Testis (tissue), 3 donors: ENCODE data around the gene SEC63. TPM values are rescaled to one million over a fixed set of nuclear protein-coding genes. Genes with fewer than 3 reads are reported as not detected.

Source experiments
- DNase-seq: peaks from one replicate; pipeline ENCODE4 v3.0.0-alpha.2; 2019
- H3K27ac ChIP-seq, 2 donors: fragments of 200-600 bp; sonication (generic); one replicate each; pipeline ENCODE4 v1.5.1; 2019
- H3K27me3 ChIP-seq: fragments of 200-600 bp; sonication (generic); one replicate; pipeline ENCODE4 v1.5.1; 2019
- H3K36me3 ChIP-seq: fragments of 200-600 bp; sonication (generic); one replicate; pipeline ENCODE4 v1.5.1; 2017; ENCODE audit warnings: low read depth; ENCODE audit errors: missing control alignments
- H3K4me1 ChIP-seq: fragments of 200-600 bp; sonication (generic); one replicate; pipeline ENCODE4 v1.5.1; 2019
- H3K4me3 ChIP-seq, 2 donors: fragments of 200-600 bp; sonication (generic); one replicate each; pipeline ENCODE4 v1.5.1; 2017 to 2019
- H3K9me3 ChIP-seq: fragments of 200-600 bp; sonication (generic); one replicate; pipeline ENCODE4 v1.5.1; 2017
- POLR2A ChIP-seq: fragments of 450-650 bp; IDR thresholded peaks from one replicate; pipeline ENCODE4 v1.6.1; 2017; ENCODE audit warnings: antibody characterized with exemption, mild to moderate bottlenecking, moderate library complexity
- WGBS, 2 donors: methylation state at CpG; one replicate each; pipeline ENCODE4 v1.1.5; 2018; 5-methylcytosine and 5-hydroxymethylcytosine counted together
- intact Hi-C: fragments of 100-400 bp; cut with DNase I; formaldehyde crosslinking; loops from one replicate; pipeline ENCODE4 v1.15.1; 2023; ENCODE audit warnings: low total_unique reads
- polyA plus RNA-seq: library from polyadenylated mRNA; stranded (reverse); fragments of 350-450 nt; fragmentation: Illumina TruSeq; extraction: RNeasy Lipid Tissue Mini Kit (QIAGEN cat#74804); gene quantifications from one replicate; pipeline ENCODE4 v1.2.3, GENCODE V29; 2014; ENCODE audit warnings: low read depth, low replicate concordance; ENCODE audit not compliant: insufficient read depth
- total RNA-seq, 2 donors: library from RNA; depleted of rRNA; stranded (reverse); fragments of >200 nt; gene quantifications; one replicate each; pipeline ENCODE4 v1.2.3, GENCODE V29; 2016
- TF ChIP-seq, protein P1 (sequence below), 3 experiments: fragments of 450-650 bp in 2 of 3; fragments of 200-600 bp in 1 of 3; sonication (generic) in 1 of 3; IDR thresholded peaks; one replicate each; pipeline ENCODE4 v1.5.1; 2016 to 2019; ENCODE audit warnings: antibody characterized with exemption in 3 of 3, mild to moderate bottlenecking in 2 of 3, moderate library complexity in 1 of 3

The SEC63 gene
- total and polyA plus RNA-seq, 3 donors from 2014 or later = 53.4 to 68.1 (median 64.9) TPM

DNA sequence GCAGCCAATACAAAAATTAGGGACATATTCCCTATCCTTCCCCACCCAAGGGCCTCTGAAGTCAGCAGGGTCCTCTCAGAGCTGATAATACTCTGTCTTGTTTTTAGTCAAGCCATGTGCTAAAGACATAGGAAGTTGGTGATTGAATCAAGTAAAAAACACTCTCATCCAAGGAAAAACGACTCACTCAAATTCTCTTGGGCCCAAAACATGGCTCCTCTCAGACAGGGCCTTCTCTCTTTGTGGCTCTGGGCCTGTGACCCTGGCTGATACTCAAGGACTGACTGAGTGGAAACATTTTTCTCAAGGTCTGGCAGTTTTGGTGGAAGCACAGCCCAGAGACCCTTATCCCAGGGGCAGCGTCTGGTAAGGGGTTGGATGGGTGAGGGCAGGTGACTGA, 127.9 kb downstream of the SEC63 start:
- WGBS, 2 donors = 56 to 57% methylated on average over 1 to 2 of the region's 2 CpGs
- Histone ChIP-seq H3K9me3 (no peaks in the 10 kb centered on the region), H3K4me1 (no peaks in the 10 kb centered on the region), H3K4me3 (no peak overlapping the region), H3K27me3 (no peaks in the 10 kb centered on the region), H3K27ac (no peak overlapping the region), H3K36me3 (no peaks in the 10 kb centered on the region)
- TF ChIP-seq POLR2A = no peak
- TF ChIP-seq, protein P1, sequence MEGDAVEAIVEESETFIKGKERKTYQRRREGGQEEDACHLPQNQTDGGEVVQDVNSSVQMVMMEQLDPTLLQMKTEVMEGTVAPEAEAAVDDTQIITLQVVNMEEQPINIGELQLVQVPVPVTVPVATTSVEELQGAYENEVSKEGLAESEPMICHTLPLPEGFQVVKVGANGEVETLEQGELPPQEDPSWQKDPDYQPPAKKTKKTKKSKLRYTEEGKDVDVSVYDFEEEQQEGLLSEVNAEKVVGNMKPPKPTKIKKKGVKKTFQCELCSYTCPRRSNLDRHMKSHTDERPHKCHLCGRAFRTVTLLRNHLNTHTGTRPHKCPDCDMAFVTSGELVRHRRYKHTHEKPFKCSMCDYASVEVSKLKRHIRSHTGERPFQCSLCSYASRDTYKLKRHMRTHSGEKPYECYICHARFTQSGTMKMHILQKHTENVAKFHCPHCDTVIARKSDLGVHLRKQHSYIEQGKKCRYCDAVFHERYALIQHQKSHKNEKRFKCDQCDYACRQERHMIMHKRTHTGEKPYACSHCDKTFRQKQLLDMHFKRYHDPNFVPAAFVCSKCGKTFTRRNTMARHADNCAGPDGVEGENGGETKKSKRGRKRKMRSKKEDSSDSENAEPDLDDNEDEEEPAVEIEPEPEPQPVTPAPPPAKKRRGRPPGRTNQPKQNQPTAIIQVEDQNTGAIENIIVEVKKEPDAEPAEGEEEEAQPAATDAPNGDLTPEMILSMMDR (IDR thresholded peaks at IDR 0.05) = no peak
- no peak for DNase-seq
- intact Hi-C loops = no loop called here

DNA sequence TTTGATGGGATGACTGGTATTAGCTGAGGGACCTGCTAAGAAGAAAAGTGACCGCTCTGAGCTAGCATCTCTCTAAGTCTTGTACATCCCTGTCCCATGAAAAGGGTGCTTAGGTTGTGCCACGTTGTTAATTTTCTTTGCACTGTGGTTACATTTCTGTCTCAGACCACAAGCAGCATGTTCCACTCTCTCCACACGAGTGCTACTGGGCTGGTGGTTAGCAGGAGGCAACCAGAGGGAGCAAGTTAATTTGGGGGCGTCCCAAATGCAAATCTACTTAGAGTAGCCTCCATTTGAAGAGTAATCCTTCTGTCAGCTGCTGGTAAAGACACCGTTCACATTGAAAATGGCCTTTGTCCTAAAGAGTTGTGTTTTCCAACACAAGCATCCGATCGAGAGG, 130.5 kb downstream of the SEC63 start:
- intact Hi-C loops = no loop called here
- Histone ChIP-seq H3K27ac (no peak overlapping the region), H3K36me3 (no peaks in the 10 kb centered on the region), H3K4me1 (no peaks in the 10 kb centered on the region), H3K4me3 (no peak overlapping the region), H3K9me3 (no peaks in the 10 kb centered on the region), H3K27me3 (no peaks in the 10 kb centered on the region)
- TF ChIP-seq, protein P1 (IDR thresholded peaks at IDR 0.05) = no peak
- TF ChIP-seq POLR2A = no peak
- WGBS, 2 donors = 88 to 93% methylated on average over 7 of the region's 7 CpGs
- no peak for DNase-seq

DNA sequence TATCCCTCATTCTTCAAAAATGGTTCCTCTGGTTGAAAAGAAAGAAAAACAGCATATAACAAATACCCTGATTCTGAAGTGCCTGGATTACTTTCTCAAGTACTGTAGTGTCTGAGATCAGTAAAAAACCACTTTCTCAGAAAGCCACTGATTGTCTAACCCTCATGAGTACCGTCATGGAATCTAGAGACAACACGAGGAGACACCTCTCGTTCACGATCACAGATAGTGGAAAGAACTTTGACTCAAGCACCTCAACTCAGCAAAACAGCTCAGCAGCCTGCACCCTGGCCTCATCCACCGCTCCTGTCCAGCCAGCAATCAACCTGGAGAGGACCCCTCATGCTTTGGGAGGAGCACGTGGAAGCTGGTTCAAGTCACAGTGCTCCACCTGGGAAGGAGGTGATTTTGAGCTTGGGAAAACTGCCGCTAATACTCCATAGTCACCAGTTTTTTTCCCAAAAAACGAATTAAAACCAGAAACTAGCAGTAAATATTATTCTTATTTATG, 134.9 kb downstream of the SEC63 start:
- Histone ChIP-seq H3K36me3 (no peaks in the 10 kb centered on the region), H3K27me3 (no peaks in the 10 kb centered on the region), H3K4me3 (no peak overlapping the region), H3K9me3 (no peaks in the 10 kb centered on the region), H3K27ac (no peak overlapping the region), H3K4me1 (peaks cover 3% of the 10 kb centered on the region)
- TF ChIP-seq, protein P1 (IDR thresholded peaks at IDR 0.05) = no peak
- no peak for TF ChIP-seq POLR2A
- intact Hi-C loops = no loop called here
- DNase-seq = no peak
- 85 to 93% methylated on average over 8 of the region's 8 CpGs for WGBS, 2 donors

DNA sequence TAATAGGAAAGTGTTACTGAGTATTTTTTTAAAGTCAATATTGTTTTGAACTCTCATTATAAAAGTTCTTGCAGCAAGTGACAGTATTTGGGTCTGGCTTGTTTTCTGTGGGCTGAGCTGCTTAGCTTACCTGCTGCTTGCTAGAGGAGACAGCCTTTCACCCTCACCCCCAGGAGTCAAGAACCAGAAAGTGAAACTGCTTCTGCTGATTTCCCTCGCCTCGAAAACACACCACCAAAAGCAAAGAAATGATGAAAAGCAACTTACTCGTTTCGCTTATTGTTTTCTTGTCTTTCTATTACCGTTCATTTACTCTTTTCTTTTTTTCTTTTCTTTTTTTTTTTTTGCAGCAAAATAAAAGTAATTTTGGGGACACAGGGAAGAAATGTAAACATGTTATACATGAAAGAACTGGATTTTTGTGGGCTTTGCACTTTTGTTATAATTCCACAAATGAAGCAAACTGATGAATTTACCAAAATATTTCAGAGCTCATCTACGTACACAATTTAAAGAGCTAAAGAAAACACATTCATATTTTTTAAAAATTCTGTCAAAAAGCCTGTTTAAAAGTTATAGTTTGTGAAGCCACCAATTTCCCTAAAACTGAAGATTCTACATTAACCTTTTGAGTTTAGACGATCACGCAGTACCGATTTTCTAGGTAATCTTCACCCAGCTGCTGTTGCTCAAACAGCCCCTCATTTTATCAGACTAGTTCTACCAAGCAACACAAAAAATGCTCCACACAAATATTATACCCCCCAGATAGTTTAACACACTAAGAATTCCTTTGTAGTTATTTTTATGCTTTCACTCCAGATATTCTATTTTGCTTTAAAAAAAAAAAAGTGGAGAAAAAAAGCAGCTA, 135.6 kb downstream of the SEC63 start:
- no peak overlapping the region for H3K27ac ChIP-seq
- no peak for DNase-seq
- WGBS, 2 donors = 81 to 86% methylated on average over 9 of the region's 9 CpGs
- no peaks in the 10 kb centered on the region for H3K9me3 ChIP-seq
- no peaks in the 10 kb centered on the region for H3K36me3 ChIP-seq
- H3K4me1 ChIP-seq = peaks cover 3% of the 10 kb centered on the region
- intact Hi-C loops = no loop called here
- H3K4me3 ChIP-seq = no peak overlapping the region
- no peak for TF ChIP-seq POLR2A
- H3K27me3 ChIP-seq = no peaks in the 10 kb centered on the region

DNA sequence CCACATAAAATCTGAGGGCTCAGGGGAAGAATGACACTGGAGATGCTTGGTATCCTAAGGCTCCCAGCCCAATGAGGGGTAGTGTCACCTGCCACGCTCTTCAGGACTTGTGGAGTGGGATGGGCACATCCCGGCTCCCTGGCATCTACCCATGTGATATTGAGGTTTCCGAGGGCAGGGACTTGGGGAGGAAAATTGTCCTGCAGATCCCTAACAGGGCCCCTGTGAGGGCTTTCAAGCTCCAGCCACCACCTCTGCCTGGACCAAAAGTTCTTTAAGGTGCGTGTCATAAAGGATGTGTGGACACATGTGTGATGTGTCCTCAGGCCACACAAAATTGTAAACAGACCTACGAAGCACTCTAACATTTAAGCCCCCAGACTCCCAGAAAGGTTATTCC, 136.4 kb downstream of the SEC63 start:
- intact Hi-C loops = no loop called here
- TF ChIP-seq POLR2A = no peak
- TF ChIP-seq, protein P1 (IDR thresholded peaks at IDR 0.05) = no peak
- no peak for DNase-seq
- no peaks in the 10 kb centered on the region for H3K36me3 ChIP-seq
- 91 to 98% methylated on average over 3 to 5 of the region's 5 CpGs for WGBS, 2 donors
- H3K27ac ChIP-seq = no peak overlapping the region
- H3K4me1 ChIP-seq = peaks cover 3% of the 10 kb centered on the region
- H3K9me3 ChIP-seq = no peaks in the 10 kb centered on the region
- no peak overlapping the region for H3K4me3 ChIP-seq
- H3K27me3 ChIP-seq = no peaks in the 10 kb centered on the region
